NCI-H2171 treated with DMSO at 0.1 percent for 48 hours (cell line): ENCODE results near the gene MTUS2.
"Not testable (repeated sequence)": the region's sequence is repeated elsewhere in the genome, so short reads cannot be mapped to it uniquely, and the experiment has no call there.

Experiments
- DNase-seq: peaks from one replicate; lab custom pipeline; 2025; lab: John Stamatoyannopoulos, UW

The MTUS2 gene

GRCh38 chr13:29164116-29164515 lies 344.0 kb downstream of the MTUS2 start:
- no peak for DNase-seq

GRCh38 chr13:29165216-29165615 lies 345.1 kb downstream of the MTUS2 start:
- no peak for DNase-seq

- no peak for DNase-seq
Observed at GRCh38 chr13:29165840-29166239, 345.7 kb downstream of the MTUS2 start.

- DNase-seq, result no peak
Observed at GRCh38 chr13:29170436-29171082, 350.4 kb downstream of the MTUS2 start.

- DNase-seq, result no peak
Observed at GRCh38 chr13:29171244-29171643, 351.1 kb downstream of the MTUS2 start.

DNA sequence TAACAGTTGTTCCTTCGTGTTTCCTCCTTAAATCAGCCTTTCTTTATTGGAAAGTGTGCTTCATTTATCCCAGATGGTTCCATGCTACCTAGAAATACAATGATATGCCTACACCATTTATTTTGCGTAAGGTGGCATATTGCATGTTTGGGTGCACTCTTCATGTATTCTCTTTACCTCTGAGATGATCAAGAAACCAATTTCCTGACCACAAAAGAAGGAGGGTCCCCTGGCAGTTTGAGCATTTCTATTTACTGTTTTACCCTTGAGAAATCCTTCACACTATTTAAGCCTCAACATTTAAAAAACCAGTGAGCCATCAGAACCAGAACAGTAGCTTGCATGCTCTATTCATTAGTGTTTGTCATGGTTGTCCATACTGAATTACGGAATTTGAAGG lies 354.0 kb downstream of the MTUS2 start:
- DNase-seq, result no peak

DNA sequence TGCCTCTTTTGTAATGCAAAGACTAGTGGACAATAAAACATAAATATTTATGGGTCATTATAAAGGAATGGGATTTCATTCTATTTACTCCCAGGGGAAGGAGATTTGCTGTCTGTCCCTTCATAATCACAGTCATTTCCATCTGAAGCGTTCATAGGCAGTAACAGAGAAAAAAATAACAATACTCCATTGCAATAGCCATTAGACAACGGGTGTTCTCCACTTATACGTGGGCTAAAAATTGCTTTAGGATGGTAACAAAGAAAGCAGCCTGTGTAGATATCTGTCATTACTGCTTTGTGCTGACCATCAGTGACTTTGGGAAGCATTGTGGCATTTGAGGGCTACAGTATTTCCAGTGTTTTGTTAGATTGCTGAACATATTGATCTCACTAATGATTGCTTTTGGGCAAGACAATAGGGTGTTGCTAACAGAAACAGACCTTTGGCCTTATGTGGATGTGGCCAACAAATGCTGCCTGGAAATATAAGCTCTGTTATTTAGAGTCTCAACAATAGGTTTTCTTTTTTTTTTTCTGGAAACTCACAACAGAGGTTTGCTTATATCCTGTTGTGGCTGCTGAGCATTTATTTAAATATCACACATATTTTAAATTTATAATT lies 355.2 kb downstream of the MTUS2 start:
- DNase-seq, result no peak

GRCh38 chr13:29180055-29180454 lies 359.9 kb downstream of the MTUS2 start:
- no peak for DNase-seq

- DNase-seq, result no peak
Observed at GRCh38 chr13:29182216-29182615, 362.1 kb downstream of the MTUS2 start.

DNA sequence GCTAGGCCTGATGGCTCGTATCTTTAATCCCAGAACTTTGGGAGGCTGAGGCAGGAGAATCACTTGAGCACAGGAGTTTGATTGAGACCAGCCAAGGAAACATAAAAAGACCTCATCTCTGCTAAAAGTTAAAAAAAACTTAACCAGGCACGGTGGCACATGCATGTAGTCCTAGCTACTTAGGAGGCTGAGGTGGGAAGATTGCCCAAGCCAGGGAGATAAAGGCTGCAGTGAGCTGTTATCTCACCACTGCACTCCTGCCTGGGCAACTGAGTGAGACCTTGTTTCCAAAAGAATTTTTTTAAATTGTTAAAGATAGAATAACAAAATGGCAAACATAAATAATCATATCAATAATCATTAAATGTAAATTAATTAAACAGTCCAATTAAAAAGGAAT lies 365.8 kb downstream of the MTUS2 start:
- no peak for DNase-seq

DNA sequence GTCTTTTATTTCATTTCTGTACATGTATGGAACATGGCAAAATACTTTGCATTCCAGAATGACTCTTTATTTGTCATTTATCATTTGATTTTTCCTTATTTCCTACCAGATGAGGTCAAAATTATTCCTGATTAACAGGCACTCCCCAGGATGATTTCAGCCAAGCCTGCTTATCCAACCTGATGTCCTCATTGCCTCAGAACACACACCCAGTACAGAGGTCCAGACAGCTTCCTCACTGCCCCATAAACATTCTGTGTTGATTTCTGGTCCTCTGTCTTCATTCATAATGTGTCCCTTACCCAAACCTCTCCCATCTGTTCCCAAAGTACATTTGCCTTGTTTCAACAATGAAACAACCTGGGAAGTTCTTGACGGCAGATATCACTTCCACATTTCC lies 367.4 kb downstream of the MTUS2 start:
- no peak for DNase-seq

- DNase-seq, result no peak
Observed at GRCh38 chr13:29190298-29190697, 370.2 kb downstream of the MTUS2 start.

GRCh38 chr13:29193083-29193482 lies 372.9 kb downstream of the MTUS2 start:
- no peak for DNase-seq

DNA sequence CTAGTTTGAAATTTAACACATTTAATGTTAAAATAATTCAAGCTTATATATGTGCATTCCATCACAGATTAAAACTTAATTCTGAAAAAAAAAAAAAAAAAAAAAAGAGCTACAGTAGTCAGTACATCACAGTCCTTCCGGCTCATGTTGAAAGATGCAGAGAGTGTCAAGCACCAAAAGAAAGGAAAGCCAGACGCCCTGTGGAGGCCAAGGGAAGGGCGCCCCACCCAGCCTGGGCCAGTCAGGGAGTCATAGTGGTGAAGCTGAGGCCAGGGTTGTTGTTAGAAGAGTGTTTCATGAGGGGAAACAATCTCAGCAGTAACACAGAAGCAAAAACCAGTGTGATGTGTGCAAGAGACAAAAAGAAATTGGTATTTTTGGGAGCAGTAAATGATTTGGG lies 375.3 kb downstream of the MTUS2 start:
- no peak for DNase-seq

DNA sequence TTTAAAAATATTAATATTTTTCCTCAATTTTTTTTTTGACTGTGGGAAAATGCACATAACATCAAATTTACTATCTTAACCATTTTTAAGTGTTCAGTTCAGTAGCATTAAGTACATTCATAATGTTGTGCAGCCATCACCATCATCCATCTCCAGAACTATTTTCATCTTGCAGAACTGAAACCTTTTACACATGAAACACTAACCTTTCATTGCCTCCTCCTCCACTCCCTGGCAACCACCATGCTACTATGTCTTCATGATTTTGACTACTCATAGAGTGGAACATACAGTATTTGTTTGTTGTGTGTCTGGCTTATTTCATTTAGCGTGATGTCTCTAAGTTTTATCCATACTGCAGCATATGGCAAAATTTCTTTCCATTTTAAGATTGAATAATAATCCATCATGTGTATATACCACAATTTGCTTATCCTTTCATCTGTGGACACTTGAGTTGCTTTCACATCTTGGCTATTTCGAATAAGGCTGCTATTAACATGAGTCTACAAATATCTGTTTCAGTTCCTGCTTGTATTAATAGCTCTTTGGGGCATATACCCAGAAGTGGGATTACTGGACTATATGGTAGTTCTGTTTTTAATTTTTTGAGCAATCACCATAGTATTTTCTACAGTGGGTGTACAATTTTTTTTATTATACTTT lies 376.4 kb downstream of the MTUS2 start:
- DNase-seq, result no peak

DNA sequence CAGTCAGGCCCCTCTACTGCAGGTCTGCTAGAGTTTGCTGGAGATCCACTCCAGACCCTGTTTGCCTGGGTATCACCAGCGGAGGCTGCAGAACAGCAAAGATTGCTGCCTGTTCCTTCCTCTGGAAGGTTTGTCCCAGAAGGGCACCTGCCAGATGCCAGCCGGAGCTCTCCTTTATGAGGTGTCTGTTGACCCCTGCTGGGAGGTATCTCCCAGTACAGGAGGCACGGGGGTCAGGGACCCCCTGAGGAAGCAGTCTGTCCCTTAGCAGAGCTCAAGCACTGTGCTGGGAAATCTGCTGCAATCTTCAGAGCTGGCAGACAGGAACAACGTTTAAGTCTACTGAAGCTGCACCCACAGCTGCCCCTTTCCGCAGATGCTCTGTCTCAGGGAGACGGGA lies 382.6 kb downstream of the MTUS2 start:
- not testable (repeated sequence) for DNase-seq

- no peak for DNase-seq
Observed at GRCh38 chr13:29204651-29205050, 384.5 kb downstream of the MTUS2 start.

GRCh38 chr13:29210676-29211075 lies 390.5 kb downstream of the MTUS2 start:
- no peak for DNase-seq

DNA sequence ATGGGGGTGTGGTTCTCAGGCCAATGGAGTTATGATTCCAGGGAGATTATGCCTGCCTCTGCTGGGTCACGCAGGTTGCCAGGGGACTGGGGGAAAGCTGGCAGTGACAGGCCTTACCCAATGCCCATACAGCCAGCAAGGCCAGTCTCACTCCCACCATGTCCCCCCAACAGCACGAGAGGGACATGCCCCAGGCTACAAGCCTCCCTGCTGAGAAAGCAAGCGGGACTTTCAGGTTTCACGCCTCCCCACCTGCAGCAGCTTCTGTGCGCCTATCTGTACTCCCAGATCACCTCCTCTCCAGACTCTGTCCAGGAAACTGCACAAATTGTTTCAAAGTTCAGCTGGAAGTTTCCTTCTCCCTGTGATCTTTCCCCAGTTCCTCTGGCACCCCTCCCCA lies 391.0 kb downstream of the MTUS2 start:
- not testable (repeated sequence) for DNase-seq

DNA sequence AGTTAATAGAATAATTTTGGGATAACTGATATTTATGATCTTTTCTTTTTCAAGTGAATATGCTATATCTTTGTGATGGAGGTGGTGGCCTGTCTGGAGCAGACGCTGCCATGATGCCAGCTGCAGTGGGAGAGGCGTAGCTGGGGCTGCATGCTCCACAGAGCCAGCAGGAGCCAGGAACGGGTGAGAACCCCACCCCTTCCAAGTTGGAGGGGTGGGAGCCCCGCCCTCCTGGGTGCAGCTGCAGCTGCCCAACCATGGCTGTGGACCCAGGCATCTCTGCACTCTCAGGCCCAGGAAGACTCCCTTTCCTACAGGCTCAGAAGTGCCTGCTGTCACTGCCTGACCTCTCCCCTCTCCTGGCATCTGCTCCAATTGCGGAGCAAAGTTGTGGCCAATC lies 402.3 kb downstream of the MTUS2 start:
- no peak for DNase-seq

DNA sequence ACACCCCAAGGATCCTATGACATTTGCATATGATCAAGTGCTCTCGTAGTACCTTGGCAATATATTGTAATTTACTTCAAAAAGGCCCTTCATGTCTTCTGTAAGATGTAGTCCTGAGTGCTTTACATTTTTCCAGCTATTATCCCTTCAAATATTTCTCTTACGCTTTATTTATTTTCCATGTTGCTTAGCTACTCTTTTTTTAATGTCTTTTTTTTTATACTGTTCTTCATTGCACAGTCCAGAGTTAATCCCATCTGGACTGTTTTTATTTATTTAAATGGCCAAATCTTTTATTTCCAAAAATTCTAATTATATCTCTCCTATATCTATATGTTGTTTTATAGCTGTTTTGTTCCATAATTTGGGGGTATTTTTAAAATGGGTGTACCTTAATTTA lies 404.1 kb downstream of the MTUS2 start:
- no peak for DNase-seq

DNA sequence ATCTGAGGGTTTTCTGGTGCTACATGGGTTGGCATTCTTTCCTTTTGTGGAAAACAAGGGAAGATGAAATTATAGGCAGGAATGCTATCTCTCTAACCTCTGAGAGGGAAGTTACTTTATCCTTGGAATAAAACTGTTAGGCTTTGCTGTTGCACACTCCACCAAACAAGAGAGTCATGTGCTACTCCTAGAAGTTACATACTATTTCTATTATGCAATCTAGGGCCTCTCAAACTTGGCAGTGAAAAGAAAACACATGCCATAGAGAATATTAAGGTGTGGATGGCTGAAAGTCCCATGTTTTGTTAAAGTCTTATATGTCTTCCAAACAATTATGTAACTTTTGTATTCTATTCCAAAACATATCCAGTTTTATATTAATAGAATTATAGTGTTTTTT lies 407.4 kb downstream of the MTUS2 start:
- no peak for DNase-seq

GRCh38 chr13:29230299-29230845 lies 410.2 kb downstream of the MTUS2 start:
- DNase-seq, result no peak
